ENCODE results near the gene FOSL2.

- TF ChIP-seq CTCF (IDR thresholded peaks at IDR 0.05) (no peak), ZFX (IDR thresholded peaks at IDR 0.05; ENCODE audit: borderline replicate concordance) (no peak)
Measured at GRCh38 chr2:28413899-28414295, 21.2 kb downstream of the FOSL2 start.

Measured in 22Rv1 (cell line).